Measurements from ENCODE around the gene POLE.

The POLE gene

GRCh38 chr12:132648616-132649225 lies 38.4 kb downstream of the POLE start:
- DNase-seq, result no peak

- no peak for DNase-seq
These were observed 39.3 kb downstream of the POLE start for GRCh38 chr12:132647858-132648257.

GRCh38 chr12:132646850-132647249 lies 40.3 kb downstream of the POLE start:
- DNase-seq, result no peak

- no peak for DNase-seq
These were observed 44.0 kb downstream of the POLE start for GRCh38 chr12:132642846-132643835.

- DNase-seq, result no peak
These were observed 45.1 kb downstream of the POLE start for GRCh38 chr12:132641811-132642650.

- DNase-seq, result no peak
These were observed 46.2 kb downstream of the POLE start for GRCh38 chr12:132640936-132641335.

- no peak for DNase-seq
These were observed 47.1 kb downstream of the POLE start for GRCh38 chr12:132639956-132640520.

GRCh38 chr12:132638541-132639408 lies 48.4 kb downstream of the POLE start:
- no peak for DNase-seq

- no peak for DNase-seq
These were observed 49.3 kb downstream of the POLE start for GRCh38 chr12:132637811-132638210.

- DNase-seq, result no peak
These were observed 51.8 kb downstream of the POLE start for GRCh38 chr12:132635076-132635955.

GRCh38 chr12:132634411-132634990 lies 52.6 kb downstream of the POLE start:
- no peak for DNase-seq

GRCh38 chr12:132633901-132634300 lies 53.2 kb downstream of the POLE start:
- no peak for DNase-seq

GRCh38 chr12:132633398-132633797 lies 53.7 kb downstream of the POLE start:
- no peak for DNase-seq

- no peak for DNase-seq
These were observed 54.5 kb downstream of the POLE start for GRCh38 chr12:132632521-132633228.

- no peak for DNase-seq
These were observed 55.5 kb downstream of the POLE start for GRCh38 chr12:132631666-132632065.

- no peak for DNase-seq
These were observed 56.5 kb downstream of the POLE start for GRCh38 chr12:132630672-132631071.

- DNase-seq, result no peak
These were observed 57.8 kb downstream of the POLE start for GRCh38 chr12:132629330-132629729.

- DNase-seq, result no peak
These were observed 61.3 kb downstream of the POLE start for GRCh38 chr12:132625731-132626430.
